B cell (primary cell): ENCODE results near the gene PGF.

ENCODE experiments used
- EZH2 ChIP-seq: IDR thresholded peaks from 2 replicates; pipeline ENCODE4 v1.6.1; 2012; ENCODE audit warnings: borderline replicate concordance, low read depth, mild to moderate bottlenecking, moderate library complexity, low read length; ENCODE audit not compliant: insufficient read depth, poor library complexity, severe bottlenecking
- TF ChIP-seq, protein P1 (sequence below): fragments of 200-600 bp; IDR thresholded peaks from one replicate; pipeline ENCODE4 v1.8.0; 2022; ENCODE audit warnings: antibody characterized with exemption, mild to moderate bottlenecking

DNA sequence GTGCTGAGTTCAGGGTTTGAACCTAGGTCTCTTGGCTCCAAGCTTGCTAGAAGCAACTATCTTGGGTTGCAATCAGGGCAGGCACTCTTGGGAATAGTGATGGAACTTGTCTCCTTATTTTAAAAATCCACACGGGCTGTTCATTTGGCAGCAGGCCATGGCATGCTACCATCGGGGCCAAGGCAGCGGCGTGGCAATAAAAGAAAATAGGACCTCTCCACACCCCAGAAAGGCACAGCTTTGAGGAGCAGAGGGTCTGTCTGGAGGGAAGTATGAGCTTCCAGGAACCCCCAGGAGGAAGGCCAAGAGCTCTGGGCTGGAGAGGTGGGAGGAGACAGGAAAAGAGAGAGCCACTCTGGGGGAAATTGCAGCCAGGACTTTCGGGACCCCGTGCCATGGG is 47.7 kb downstream of the PGF start:
- TF ChIP-seq, protein P1, sequence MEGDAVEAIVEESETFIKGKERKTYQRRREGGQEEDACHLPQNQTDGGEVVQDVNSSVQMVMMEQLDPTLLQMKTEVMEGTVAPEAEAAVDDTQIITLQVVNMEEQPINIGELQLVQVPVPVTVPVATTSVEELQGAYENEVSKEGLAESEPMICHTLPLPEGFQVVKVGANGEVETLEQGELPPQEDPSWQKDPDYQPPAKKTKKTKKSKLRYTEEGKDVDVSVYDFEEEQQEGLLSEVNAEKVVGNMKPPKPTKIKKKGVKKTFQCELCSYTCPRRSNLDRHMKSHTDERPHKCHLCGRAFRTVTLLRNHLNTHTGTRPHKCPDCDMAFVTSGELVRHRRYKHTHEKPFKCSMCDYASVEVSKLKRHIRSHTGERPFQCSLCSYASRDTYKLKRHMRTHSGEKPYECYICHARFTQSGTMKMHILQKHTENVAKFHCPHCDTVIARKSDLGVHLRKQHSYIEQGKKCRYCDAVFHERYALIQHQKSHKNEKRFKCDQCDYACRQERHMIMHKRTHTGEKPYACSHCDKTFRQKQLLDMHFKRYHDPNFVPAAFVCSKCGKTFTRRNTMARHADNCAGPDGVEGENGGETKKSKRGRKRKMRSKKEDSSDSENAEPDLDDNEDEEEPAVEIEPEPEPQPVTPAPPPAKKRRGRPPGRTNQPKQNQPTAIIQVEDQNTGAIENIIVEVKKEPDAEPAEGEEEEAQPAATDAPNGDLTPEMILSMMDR = no peak
- no peak for TF ChIP-seq EZH2
